ENCODE data around the gene TBC1D22A. TPM values are rescaled to one million over a fixed set of nuclear protein-coding genes. Genes with fewer than 3 reads are reported as not detected.
A peak's percentile ranks its signal among the peaks of the same experiment; 100 is the strongest.

Gene TBC1D22A
- total and polyA plus RNA-seq, 10 of the 15 experiments (the other 5 are each of a cell fraction or from before 2014, with no cell fraction given): 0.63 to 44.7 (median 27.4) TPM

DNA sequence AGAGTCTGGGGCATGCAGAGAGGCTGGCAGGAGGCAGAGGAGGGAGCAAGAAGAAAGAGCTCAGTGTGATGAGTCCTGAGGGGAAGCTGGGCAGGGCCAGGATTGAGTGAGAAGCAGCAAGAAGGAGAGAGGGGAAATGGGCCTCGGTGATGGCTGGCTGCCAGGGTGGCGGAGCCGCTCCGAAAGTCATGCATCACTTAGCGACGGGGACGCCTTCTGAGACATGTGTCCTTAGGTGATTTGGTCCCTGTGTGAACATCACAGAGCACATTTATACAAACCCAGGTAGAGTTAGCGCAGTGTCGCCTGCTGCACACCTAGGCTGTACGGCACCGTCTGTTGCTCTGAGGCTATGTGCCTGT lies 15.1 kb downstream of the TBC1D22A start (continued):
- TF ChIP-seq, protein P1, sequence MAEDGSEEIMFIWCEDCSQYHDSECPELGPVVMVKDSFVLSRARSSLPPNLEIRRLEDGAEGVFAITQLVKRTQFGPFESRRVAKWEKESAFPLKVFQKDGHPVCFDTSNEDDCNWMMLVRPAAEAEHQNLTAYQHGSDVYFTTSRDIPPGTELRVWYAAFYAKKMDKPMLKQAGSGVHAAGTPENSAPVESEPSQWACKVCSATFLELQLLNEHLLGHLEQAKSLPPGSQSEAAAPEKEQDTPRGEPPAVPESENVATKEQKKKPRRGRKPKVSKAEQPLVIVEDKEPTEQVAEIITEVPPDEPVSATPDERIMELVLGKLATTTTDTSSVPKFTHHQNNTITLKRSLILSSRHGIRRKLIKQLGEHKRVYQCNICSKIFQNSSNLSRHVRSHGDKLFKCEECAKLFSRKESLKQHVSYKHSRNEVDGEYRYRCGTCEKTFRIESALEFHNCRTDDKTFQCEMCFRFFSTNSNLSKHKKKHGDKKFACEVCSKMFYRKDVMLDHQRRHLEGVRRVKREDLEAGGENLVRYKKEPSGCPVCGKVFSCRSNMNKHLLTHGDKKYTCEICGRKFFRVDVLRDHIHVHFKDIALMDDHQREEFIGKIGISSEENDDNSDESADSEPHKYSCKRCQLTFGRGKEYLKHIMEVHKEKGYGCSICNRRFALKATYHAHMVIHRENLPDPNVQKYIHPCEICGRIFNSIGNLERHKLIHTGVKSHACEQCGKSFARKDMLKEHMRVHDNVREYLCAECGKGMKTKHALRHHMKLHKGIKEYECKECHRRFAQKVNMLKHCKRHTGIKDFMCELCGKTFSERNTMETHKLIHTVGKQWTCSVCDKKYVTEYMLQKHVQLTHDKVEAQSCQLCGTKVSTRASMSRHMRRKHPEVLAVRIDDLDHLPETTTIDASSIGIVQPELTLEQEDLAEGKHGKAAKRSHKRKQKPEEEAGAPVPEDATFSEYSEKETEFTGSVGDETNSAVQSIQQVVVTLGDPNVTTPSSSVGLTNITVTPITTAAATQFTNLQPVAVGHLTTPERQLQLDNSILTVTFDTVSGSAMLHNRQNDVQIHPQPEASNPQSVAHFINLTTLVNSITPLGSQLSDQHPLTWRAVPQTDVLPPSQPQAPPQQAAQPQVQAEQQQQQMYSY (CRISPR knock-in tag; IDR thresholded peaks at IDR 0.05): no peak
- TF ChIP-seq, protein P2, sequence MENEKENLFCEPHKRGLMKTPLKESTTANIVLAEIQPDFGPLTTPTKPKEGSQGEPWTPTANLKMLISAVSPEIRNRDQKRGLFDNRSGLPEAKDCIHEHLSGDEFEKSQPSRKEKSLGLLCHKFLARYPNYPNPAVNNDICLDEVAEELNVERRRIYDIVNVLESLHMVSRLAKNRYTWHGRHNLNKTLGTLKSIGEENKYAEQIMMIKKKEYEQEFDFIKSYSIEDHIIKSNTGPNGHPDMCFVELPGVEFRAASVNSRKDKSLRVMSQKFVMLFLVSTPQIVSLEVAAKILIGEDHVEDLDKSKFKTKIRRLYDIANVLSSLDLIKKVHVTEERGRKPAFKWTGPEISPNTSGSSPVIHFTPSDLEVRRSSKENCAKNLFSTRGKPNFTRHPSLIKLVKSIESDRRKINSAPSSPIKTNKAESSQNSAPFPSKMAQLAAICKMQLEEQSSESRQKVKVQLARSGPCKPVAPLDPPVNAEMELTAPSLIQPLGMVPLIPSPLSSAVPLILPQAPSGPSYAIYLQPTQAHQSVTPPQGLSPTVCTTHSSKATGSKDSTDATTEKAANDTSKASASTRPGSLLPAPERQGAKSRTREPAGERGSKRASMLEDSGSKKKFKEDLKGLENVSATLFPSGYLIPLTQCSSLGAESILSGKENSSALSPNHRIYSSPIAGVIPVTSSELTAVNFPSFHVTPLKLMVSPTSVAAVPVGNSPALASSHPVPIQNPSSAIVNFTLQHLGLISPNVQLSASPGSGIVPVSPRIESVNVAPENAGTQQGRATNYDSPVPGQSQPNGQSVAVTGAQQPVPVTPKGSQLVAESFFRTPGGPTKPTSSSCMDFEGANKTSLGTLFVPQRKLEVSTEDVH (IDR thresholded peaks at IDR 0.05; ENCODE audit: low read depth, partially characterized antibody): no peak
- TF ChIP-seq RUNX3 (IDR thresholded peaks at IDR 0.05; ENCODE audit: low read length) (no peak; the same call in 1 of the 2 replicates), KDM1A (IDR thresholded peaks at IDR 0.05; ENCODE audit: borderline replicate concordance) (no peak), CHD2 (IDR thresholded peaks at IDR 0.05; ENCODE audit: borderline replicate concordance, low read depth, low read length) (no peak), YY1 (IDR thresholded peaks at IDR 0.05; ENCODE audit: low read depth, low read length) (0 out of 2 replicates have a peak, but pooled peaks have one; percentile 13), ZNF24 (IDR thresholded peaks at IDR 0.05) (no peak), RCOR1 (conservative IDR thresholded peaks at IDR 0.05; ENCODE audit: low read depth, low read length) (no peak), ZNF207 (IDR thresholded peaks at IDR 0.05; ENCODE audit: borderline replicate concordance) (no peak), HDAC2 (IDR thresholded peaks at IDR 0.05) (no peak)
- TF ChIP-seq, protein P3, sequence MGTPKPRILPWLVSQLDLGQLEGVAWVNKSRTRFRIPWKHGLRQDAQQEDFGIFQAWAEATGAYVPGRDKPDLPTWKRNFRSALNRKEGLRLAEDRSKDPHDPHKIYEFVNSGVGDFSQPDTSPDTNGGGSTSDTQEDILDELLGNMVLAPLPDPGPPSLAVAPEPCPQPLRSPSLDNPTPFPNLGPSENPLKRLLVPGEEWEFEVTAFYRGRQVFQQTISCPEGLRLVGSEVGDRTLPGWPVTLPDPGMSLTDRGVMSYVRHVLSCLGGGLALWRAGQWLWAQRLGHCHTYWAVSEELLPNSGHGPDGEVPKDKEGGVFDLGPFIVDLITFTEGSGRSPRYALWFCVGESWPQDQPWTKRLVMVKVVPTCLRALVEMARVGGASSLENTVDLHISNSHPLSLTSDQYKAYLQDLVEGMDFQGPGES (IDR thresholded peaks at IDR 0.05): no peak
- TF ChIP-seq, protein P4, sequence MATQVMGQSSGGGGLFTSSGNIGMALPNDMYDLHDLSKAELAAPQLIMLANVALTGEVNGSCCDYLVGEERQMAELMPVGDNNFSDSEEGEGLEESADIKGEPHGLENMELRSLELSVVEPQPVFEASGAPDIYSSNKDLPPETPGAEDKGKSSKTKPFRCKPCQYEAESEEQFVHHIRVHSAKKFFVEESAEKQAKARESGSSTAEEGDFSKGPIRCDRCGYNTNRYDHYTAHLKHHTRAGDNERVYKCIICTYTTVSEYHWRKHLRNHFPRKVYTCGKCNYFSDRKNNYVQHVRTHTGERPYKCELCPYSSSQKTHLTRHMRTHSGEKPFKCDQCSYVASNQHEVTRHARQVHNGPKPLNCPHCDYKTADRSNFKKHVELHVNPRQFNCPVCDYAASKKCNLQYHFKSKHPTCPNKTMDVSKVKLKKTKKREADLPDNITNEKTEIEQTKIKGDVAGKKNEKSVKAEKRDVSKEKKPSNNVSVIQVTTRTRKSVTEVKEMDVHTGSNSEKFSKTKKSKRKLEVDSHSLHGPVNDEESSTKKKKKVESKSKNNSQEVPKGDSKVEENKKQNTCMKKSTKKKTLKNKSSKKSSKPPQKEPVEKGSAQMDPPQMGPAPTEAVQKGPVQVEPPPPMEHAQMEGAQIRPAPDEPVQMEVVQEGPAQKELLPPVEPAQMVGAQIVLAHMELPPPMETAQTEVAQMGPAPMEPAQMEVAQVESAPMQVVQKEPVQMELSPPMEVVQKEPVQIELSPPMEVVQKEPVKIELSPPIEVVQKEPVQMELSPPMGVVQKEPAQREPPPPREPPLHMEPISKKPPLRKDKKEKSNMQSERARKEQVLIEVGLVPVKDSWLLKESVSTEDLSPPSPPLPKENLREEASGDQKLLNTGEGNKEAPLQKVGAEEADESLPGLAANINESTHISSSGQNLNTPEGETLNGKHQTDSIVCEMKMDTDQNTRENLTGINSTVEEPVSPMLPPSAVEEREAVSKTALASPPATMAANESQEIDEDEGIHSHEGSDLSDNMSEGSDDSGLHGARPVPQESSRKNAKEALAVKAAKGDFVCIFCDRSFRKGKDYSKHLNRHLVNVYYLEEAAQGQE (IDR thresholded peaks at IDR 0.05; ENCODE audit: low read depth, low read length): no peak
- TF ChIP-seq, protein P5, sequence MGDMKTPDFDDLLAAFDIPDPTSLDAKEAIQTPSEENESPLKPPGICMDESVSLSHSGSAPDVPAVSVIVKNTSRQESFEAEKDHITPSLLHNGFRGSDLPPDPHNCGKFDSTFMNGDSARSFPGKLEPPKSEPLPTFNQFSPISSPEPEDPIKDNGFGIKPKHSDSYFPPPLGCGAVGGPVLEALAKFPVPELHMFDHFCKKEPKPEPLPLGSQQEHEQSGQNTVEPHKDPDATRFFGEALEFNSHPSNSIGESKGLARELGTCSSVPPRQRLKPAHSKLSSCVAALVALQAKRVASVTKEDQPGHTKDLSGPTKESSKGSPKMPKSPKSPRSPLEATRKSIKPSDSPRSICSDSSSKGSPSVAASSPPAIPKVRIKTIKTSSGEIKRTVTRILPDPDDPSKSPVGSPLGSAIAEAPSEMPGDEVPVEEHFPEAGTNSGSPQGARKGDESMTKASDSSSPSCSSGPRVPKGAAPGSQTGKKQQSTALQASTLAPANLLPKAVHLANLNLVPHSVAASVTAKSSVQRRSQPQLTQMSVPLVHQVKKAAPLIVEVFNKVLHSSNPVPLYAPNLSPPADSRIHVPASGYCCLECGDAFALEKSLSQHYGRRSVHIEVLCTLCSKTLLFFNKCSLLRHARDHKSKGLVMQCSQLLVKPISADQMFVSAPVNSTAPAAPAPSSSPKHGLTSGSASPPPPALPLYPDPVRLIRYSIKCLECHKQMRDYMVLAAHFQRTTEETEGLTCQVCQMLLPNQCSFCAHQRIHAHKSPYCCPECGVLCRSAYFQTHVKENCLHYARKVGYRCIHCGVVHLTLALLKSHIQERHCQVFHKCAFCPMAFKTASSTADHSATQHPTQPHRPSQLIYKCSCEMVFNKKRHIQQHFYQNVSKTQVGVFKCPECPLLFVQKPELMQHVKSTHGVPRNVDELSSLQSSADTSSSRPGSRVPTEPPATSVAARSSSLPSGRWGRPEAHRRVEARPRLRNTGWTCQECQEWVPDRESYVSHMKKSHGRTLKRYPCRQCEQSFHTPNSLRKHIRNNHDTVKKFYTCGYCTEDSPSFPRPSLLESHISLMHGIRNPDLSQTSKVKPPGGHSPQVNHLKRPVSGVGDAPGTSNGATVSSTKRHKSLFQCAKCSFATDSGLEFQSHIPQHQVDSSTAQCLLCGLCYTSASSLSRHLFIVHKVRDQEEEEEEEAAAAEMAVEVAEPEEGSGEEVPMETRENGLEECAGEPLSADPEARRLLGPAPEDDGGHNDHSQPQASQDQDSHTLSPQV (IDR thresholded peaks at IDR 0.05): no peak
- TF ChIP-seq, protein P6, sequence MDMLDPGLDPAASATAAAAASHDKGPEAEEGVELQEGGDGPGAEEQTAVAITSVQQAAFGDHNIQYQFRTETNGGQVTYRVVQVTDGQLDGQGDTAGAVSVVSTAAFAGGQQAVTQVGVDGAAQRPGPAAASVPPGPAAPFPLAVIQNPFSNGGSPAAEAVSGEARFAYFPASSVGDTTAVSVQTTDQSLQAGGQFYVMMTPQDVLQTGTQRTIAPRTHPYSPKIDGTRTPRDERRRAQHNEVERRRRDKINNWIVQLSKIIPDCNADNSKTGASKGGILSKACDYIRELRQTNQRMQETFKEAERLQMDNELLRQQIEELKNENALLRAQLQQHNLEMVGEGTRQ (IDR thresholded peaks at IDR 0.05; ENCODE audit: borderline replicate concordance, low read depth, low read length): no peak

Measured in GM12878 (cell line).